SU-DHL-6 (cell line): ENCODE results near the gene ISG20.

Experiments used
- H2AFZ ChIP-seq: fragments of 200-600 bp; sonication (generic); 2 replicates; pipeline ENCODE4 v1.6.1; 2014; ENCODE audit warnings: low read depth, mild to moderate bottlenecking, moderate library complexity, mixed read lengths, antibody characterized with exemption, low read length; ENCODE audit not compliant: severe bottlenecking
- H3F3A ChIP-seq: fragments of 200-600 bp; shearing (Covaris generic); 2 replicates; pipeline ENCODE4 v1.6.0; 2016; ENCODE audit warnings: antibody characterized with exemption, mild to moderate bottlenecking; ENCODE audit not compliant: insufficient read depth
- H3K27ac ChIP-seq: fragments of 200-600 bp; sonication (generic); 2 replicates; pipeline ENCODE4 v1.5.1; 2016; ENCODE audit warnings: low read depth, mild to moderate bottlenecking, low read length, moderate library complexity, mixed read lengths
- H3K27me3 ChIP-seq: fragments of 200-600 bp; sonication (generic), shearing (Covaris generic); 2 replicates; pipeline ENCODE4 v1.6.0; 2014; ENCODE audit warnings: mild to moderate bottlenecking, low read length
- H3K36me3 ChIP-seq: fragments of 200-600 bp; sonication (generic); 2 replicates; pipeline ENCODE4 v1.6.1; 2014; ENCODE audit warnings: mild to moderate bottlenecking, low read length, mixed read lengths
- H3K4me2 ChIP-seq: fragments of 300-600, 200-600 bp; shearing (Covaris generic), sonication (generic); 2 replicates; pipeline ENCODE4 v1.6.0; 2014; ENCODE audit warnings: low read length, low read depth, mild to moderate bottlenecking; ENCODE audit not compliant: poor library complexity, severe bottlenecking
- H3K4me3 ChIP-seq: fragments of 200-600 bp; sonication (generic); 2 replicates; pipeline ENCODE4 v1.5.1; 2014; ENCODE audit warnings: antibody characterized with exemption, low read length, mild to moderate bottlenecking, mixed read lengths; ENCODE audit not compliant: insufficient read depth, poor library complexity, severe bottlenecking
- H3K79me2 ChIP-seq: fragments of 200-600 bp; sonication (generic); 2 replicates; pipeline ENCODE4 v1.6.1; 2014; ENCODE audit warnings: mild to moderate bottlenecking, low read length, moderate library complexity; ENCODE audit not compliant: insufficient read depth
- H3K9ac ChIP-seq: fragments of 200-600 bp; sonication (generic); 2 replicates; pipeline ENCODE4 v1.7.0; 2014; ENCODE audit warnings: mild to moderate bottlenecking, low read length
- H3K9me2 ChIP-seq: fragments of 200-600 bp; sonication (generic); replicated peaks from 2 replicates; pipeline ENCODE4 v1.6.1; 2014; ENCODE audit warnings: low read length; ENCODE audit not compliant: insufficient read depth
- H3K9me3 ChIP-seq: fragments of 200-600 bp; sonication (generic); 2 replicates; pipeline ENCODE4 v1.6.1; 2014; ENCODE audit warnings: low read length, mixed read lengths; ENCODE audit not compliant: insufficient read depth
- H4K20me1 ChIP-seq: fragments of 200-600 bp; sonication (generic); 2 replicates; pipeline ENCODE4 v1.6.1; 2014; ENCODE audit warnings: low read depth, mild to moderate bottlenecking, antibody characterized with exemption, low read length, moderate library complexity, mixed read lengths
- CTCF ChIP-seq: fragments of 200-600 bp; sonication (generic); IDR thresholded peaks from one replicate; pipeline ENCODE4 v1.5.1; 2017; ENCODE audit warnings: antibody characterized with exemption, mild to moderate bottlenecking, low read length, moderate library complexity; ENCODE audit not compliant: insufficient read depth, poor library complexity, severe bottlenecking
- EZH2phosphoT487 ChIP-seq: fragments of 200-600 bp; sonication (generic), shearing (Covaris generic); conservative IDR thresholded peaks from 2 replicates; pipeline ENCODE4 v1.6.1; 2018; ENCODE audit warnings: mild to moderate bottlenecking, antibody characterized with exemption, low read length, moderate library complexity, mixed read lengths

The ISG20 gene

DNA sequence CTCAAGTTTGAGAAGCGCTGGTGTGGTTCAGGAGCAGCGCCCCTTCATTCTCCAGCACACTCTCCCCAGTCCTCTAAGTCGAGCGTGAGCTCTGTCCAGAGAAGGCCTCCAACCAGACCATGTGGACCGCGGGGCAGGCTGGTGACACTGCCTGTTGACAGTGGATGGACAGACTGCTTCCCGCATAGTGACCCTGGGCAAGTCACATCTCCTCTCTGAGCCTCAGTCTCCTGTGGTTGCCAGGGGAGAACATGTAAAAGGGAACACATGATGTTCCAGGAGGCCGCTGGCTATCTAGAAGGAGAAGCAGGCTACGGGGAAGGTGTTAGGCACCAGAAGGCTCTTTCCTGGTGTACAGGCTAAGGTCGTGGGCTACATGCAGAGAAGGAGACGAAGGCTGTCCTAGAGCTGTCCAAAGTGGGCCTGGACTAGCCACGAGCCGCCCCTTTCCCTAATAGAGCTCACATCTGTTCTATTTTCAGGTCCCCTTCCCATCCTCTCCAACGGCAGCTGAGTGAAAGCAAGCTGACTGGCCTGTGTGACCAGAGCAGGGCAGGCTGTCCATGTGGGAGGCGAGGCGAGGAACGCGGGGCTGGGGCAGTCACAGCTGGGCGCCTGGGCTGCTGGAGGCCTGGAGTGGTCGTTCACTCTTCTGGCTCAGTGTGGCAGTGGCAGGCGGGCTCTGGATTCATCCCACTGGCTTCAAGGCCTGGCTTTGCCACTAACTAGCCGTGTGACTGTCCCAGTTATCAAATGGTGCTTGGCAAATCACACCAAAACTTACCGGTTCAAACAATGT, 11.1 kb downstream of the ISG20 start:
- H2AFZ ChIP-seq = no peak overlapping the region
- no peaks in the 10 kb centered on the region for H3K27me3 ChIP-seq

DNA sequence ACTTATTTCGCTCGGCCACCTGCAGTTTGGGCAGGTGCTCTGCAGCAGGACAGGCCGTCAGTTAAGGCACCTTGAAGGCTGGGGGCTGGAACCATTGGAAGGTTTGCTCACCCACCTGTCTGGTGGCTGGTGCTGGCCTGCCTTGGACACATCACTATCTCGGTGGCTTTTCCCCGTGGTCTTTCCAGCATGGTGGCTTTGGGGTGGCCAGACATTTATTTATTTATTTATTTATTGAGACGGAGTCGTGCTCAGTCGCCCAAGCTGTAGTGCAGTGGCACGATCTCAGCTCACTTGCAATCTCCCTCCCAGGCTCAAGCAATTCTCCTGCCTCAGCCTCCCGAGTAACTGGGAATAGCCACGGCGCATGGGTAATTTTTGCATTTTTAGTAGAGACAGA, 11.7 kb downstream of the ISG20 start:
- no peaks in the 10 kb centered on the region for H3F3A ChIP-seq
- H3K36me3 ChIP-seq = no peaks in the 10 kb centered on the region
- no peaks in the 10 kb centered on the region for H3K9me2 ChIP-seq
- no peak overlapping the region for H3K27ac ChIP-seq
- H3K4me2 ChIP-seq = no peak overlapping the region
- H2AFZ ChIP-seq = no peak overlapping the region
- TF ChIP-seq EZH2phosphoT487 (no peak), CTCF (no peak)
- H4K20me1 ChIP-seq = no peaks in the 10 kb centered on the region
- no peaks in the 10 kb centered on the region for H3K79me2 ChIP-seq
- H3K9ac ChIP-seq = no peak overlapping the region
- H3K9me3 ChIP-seq = no peaks in the 10 kb centered on the region
- H3K4me3 ChIP-seq = no peak overlapping the region
- no peaks in the 10 kb centered on the region for H3K27me3 ChIP-seq

More for the DNA sequence above, 11.1 kb downstream of the ISG20 start:
- Histone ChIP-seq H3K79me2 (no peaks in the 10 kb centered on the region), H3K9me2 (no peaks in the 10 kb centered on the region), H3K4me2 (no peak overlapping the region), H3K4me3 (no peak overlapping the region), H3K9ac (no peak overlapping the region), H4K20me1 (no peaks in the 10 kb centered on the region), H3K36me3 (no peaks in the 10 kb centered on the region), H3F3A (no peaks in the 10 kb centered on the region), H3K9me3 (no peaks in the 10 kb centered on the region), H3K27ac (no peak overlapping the region)
- TF ChIP-seq EZH2phosphoT487 = no peak
- TF ChIP-seq CTCF = no peak

DNA sequence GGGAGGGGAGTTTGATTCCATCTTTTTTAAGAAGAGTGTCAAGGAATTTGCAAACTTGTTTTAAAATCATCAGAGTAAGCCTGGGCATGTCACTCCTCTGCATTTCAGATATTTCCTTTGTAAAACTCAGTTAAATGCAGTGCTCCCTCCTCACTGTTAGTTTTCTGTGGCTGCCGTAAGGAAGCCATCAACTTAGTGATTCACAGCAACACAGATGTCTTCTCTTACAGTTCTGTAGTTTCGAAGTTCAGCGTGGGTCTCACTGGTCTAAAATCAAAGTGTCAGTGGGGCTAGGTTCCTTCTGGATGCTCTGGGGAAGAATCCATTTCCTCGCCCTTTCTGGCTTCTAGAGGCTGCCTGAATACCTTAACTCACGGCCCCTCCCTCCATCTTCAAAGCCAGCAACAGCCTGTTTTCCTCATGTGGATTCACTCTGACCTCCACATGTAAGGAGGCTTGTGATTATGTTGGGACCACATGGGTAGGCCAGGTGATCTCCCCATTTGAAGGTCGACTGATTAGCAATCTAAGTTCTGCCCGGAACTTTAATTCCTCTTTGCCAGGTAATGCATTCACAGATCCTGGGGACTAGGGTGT, 12.4 kb downstream of the ISG20 start:
- Histone ChIP-seq H3K9me3 (no peaks in the 10 kb centered on the region), H3F3A (no peaks in the 10 kb centered on the region), H3K27me3 (no peaks in the 10 kb centered on the region), H4K20me1 (no peaks in the 10 kb centered on the region), H2AFZ (no peak overlapping the region), H3K79me2 (no peaks in the 10 kb centered on the region), H3K36me3 (no peaks in the 10 kb centered on the region), H3K4me2 (no peak overlapping the region), H3K27ac (no peak overlapping the region), H3K4me3 (no peak overlapping the region), H3K9me2 (no peaks in the 10 kb centered on the region), H3K9ac (no peak overlapping the region)
- TF ChIP-seq EZH2phosphoT487 (no peak), CTCF (no peak)
